SU-DHL-6 (cell line): Measurements from ENCODE around the gene COPS2.

Experiments used
- CTCF ChIP-seq: fragments of 200-600 bp; sonication (generic); IDR thresholded peaks from one replicate; pipeline ENCODE4 v1.5.1; 2017; ENCODE audit warnings: antibody characterized with exemption, mild to moderate bottlenecking, low read length, moderate library complexity; ENCODE audit not compliant: insufficient read depth, poor library complexity, severe bottlenecking
- EZH2phosphoT487 ChIP-seq: fragments of 200-600 bp; sonication (generic), shearing (Covaris generic); conservative IDR thresholded peaks from 2 replicates; pipeline ENCODE4 v1.6.1; 2018; ENCODE audit warnings: mild to moderate bottlenecking, antibody characterized with exemption, low read length, moderate library complexity, mixed read lengths

- TF ChIP-seq CTCF (no peak), EZH2phosphoT487 (no peak)
These were observed 32.3 kb upstream of the COPS2 start for GRCh38 chr15:49187549-49188245.
